ENCODE measurements around the gene ANKS1A. TPM values are rescaled to one million over a fixed set of nuclear protein-coding genes. Genes with fewer than 3 reads are reported as not detected.

ANKS1A gene
- total RNA-seq, 1 experiment from 2014 or later = 24.0 TPM

DNA sequence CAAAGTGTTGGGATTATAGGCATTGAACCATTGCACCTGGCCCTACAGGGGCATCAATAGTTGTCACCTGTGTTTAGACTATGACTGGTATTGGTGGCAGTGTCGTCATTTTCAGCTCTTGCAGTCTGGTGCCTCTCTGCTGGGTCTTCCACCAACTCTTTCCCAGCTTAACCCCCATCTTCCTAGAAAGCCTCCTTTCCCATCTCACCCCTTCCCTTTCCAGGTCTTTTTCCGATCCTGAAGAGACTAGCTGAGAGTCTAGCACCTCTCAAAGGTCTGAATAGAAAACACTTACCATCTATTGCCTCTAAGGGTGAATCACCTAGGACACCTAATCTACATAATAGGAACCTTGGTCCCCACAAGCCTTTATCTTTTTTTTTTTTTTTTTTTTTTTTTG lies 181.1 kb downstream of the ANKS1A start:
- H3K27ac Mint-ChIP-seq (ENCODE audit: unreplicated experiment) = no peak overlapping the region
- H3K36me3 Mint-ChIP-seq (ENCODE audit: insufficient read depth, unreplicated experiment) = peaks cover 32% of the 10 kb centered on the region
- DNase-seq = no peak
- no peak overlapping the region for H3K4me3 Mint-ChIP-seq (ENCODE audit: unreplicated experiment)
- Histone ChIP-seq H3K4me3 (ENCODE audit: low read depth, low read length) (no peak overlapping the region), H3K27me3 (replicated peaks; ENCODE audit: control insufficient read depth, insufficient read depth, low read length) (no peaks in the 10 kb centered on the region), H3K36me3 (ENCODE audit: control insufficient read depth, insufficient read depth, low read length) (no peaks in the 10 kb centered on the region; the same call in 1 of the 2 replicates), H3K4me1 (no peaks in the 10 kb centered on the region), H3K9me3 (no peaks in the 10 kb centered on the region)
- CTCF ChIA-PET = interaction anchor here (0.7 kb wide), 2 partner anchors 13 to 59 kb away, joined by 3 read pairs; no protein-coding TSS in a partner anchor
- H3K27me3 Mint-ChIP-seq (ENCODE audit: insufficient read depth, unreplicated experiment) = no peaks in the 10 kb centered on the region
- intact Hi-C loops (cut with micrococcal nuclease; ENCODE audit: unreplicated experiment) = no loop called here
- POLR2A ChIA-PET = no interaction called here
- TF ChIP-seq, protein P1, sequence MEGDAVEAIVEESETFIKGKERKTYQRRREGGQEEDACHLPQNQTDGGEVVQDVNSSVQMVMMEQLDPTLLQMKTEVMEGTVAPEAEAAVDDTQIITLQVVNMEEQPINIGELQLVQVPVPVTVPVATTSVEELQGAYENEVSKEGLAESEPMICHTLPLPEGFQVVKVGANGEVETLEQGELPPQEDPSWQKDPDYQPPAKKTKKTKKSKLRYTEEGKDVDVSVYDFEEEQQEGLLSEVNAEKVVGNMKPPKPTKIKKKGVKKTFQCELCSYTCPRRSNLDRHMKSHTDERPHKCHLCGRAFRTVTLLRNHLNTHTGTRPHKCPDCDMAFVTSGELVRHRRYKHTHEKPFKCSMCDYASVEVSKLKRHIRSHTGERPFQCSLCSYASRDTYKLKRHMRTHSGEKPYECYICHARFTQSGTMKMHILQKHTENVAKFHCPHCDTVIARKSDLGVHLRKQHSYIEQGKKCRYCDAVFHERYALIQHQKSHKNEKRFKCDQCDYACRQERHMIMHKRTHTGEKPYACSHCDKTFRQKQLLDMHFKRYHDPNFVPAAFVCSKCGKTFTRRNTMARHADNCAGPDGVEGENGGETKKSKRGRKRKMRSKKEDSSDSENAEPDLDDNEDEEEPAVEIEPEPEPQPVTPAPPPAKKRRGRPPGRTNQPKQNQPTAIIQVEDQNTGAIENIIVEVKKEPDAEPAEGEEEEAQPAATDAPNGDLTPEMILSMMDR (IDR thresholded peaks at IDR 0.05; ENCODE audit: insufficient read depth in 1 of 2, low read depth in 1 of 2, low read length in 1 of 2, severe bottlenecking in 1 of 2, unreplicated experiment in 1 of 2) = no peak
- H3K9me3 Mint-ChIP-seq (ENCODE audit: unreplicated experiment) = no peaks in the 10 kb centered on the region
- no TSS peak for BruUV-seq (replicated peaks)
- H3K4me1 Mint-ChIP-seq (ENCODE audit: low read depth, unreplicated experiment) = peaks cover 6% of the 10 kb centered on the region

DNA sequence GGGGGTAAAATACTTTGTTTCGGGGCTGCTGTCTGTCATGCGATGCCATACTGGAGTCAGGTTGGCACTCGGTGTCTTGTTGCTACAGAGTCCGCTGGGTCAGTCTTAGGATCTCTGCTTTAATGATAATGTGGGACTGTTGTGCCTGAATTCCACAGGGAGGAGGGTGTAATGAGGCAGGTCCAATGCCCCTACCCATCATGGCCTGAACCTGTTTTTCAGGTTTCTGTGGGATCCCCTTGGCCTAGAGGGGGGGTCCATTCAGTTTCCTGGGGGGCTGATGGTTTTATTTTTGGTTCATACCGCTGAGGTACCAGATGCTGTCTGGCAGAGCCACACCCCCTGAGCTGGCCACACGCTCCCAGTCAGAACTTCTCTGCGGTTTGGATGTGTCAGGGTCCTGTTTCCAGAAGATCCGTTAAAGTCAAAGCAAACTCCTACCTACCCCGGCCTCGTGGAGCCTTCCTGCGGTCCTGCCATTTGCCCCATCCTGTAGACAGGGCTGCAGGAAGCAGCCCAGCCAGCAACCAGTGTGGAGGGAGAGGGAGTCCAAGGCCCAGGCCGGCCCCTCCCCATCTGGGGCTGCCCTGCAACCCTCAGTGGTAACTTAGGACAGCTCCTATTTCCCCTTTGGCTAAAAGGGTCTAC lies 182.4 kb downstream of the ANKS1A start:
- intact Hi-C loops (cut with micrococcal nuclease; ENCODE audit: unreplicated experiment) = no loop called here
- TF ChIP-seq, protein P1 (IDR thresholded peaks at IDR 0.05; ENCODE audit: insufficient read depth in 1 of 2, low read depth in 1 of 2, low read length in 1 of 2, severe bottlenecking in 1 of 2, unreplicated experiment in 1 of 2) = no peak
- no peak for DNase-seq
- CTCF ChIA-PET = no interaction called here
- no peaks in the 10 kb centered on the region for H3K36me3 ChIP-seq (ENCODE audit: control insufficient read depth, insufficient read depth, low read length)
- H3K9me3 ChIP-seq = no peaks in the 10 kb centered on the region
- Mint-ChIP-seq H3K27ac (ENCODE audit: unreplicated experiment) (no peak overlapping the region), H3K4me3 (ENCODE audit: unreplicated experiment) (no peak overlapping the region), H3K36me3 (ENCODE audit: insufficient read depth, unreplicated experiment) (peaks cover 28% of the 10 kb centered on the region), H3K9me3 (ENCODE audit: unreplicated experiment) (no peaks in the 10 kb centered on the region), H3K4me1 (ENCODE audit: low read depth, unreplicated experiment) (peaks cover 6% of the 10 kb centered on the region), H3K27me3 (ENCODE audit: insufficient read depth, unreplicated experiment) (no peaks in the 10 kb centered on the region)
- H3K4me3 ChIP-seq (ENCODE audit: low read depth, low read length) = no peak overlapping the region
- BruUV-seq (replicated peaks) = no TSS peak
- POLR2A ChIA-PET = no interaction called here
- H3K27me3 ChIP-seq (replicated peaks; ENCODE audit: control insufficient read depth, insufficient read depth, low read length) = no peaks in the 10 kb centered on the region
- H3K4me1 ChIP-seq = no peaks in the 10 kb centered on the region

DNA sequence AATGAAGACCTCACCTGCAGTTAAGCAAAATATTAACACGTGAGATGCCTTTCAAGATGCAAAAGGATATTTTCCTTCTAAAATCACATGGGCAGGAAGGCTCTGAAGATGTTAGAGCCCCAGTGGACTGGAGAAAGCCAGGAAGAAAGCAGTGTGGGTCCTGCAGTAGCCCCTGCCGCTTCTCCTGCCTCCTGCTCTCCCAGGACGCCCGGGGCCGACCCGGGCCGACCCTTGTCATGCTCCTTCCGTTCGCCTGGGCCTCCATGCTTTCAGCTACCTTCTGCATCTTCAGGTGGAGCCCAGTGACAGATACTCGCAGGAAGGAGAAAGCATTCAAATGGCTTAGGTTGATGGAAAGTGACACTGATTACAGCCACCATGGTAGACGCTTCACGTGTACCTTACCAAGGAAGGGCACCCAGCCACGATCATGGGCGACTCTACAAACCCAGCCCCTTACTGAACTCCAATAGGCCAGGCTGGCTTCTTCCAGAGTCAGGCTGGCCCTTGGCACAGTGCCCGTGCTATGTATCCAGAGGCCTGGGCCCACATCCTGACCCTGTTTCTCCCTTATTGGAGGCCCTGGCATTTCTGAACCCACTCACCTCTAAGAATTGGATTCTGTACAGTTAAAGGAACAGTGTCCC lies 183.1 kb downstream of the ANKS1A start:
- Mint-ChIP-seq H3K4me3 (ENCODE audit: unreplicated experiment) (no peak overlapping the region), H3K27me3 (ENCODE audit: insufficient read depth, unreplicated experiment) (no peaks in the 10 kb centered on the region), H3K36me3 (ENCODE audit: insufficient read depth, unreplicated experiment) (peaks cover 30% of the 10 kb centered on the region), H3K27ac (ENCODE audit: unreplicated experiment) (no peak overlapping the region), H3K4me1 (ENCODE audit: low read depth, unreplicated experiment) (peaks cover 6% of the 10 kb centered on the region), H3K9me3 (ENCODE audit: unreplicated experiment) (no peaks in the 10 kb centered on the region)
- H3K4me3 ChIP-seq (ENCODE audit: low read depth, low read length) = no peak overlapping the region
- POLR2A ChIA-PET = no interaction called here
- no peaks in the 10 kb centered on the region for H3K36me3 ChIP-seq (ENCODE audit: control insufficient read depth, insufficient read depth, low read length)
- no peaks in the 10 kb centered on the region for H3K27me3 ChIP-seq (replicated peaks; ENCODE audit: control insufficient read depth, insufficient read depth, low read length)
- DNase-seq = no peak
- no peaks in the 10 kb centered on the region for H3K9me3 ChIP-seq
- TF ChIP-seq, protein P1 (IDR thresholded peaks at IDR 0.05; ENCODE audit: insufficient read depth in 1 of 2, low read depth in 1 of 2, low read length in 1 of 2, severe bottlenecking in 1 of 2, unreplicated experiment in 1 of 2) = no peak
- BruUV-seq (replicated peaks) = no TSS peak
- CTCF ChIA-PET = no interaction called here
- H3K4me1 ChIP-seq = no peaks in the 10 kb centered on the region
- intact Hi-C loops (cut with micrococcal nuclease; ENCODE audit: unreplicated experiment) = no loop called here
